ENCODE measurements around the gene CEP152.

- TF ChIP-seq POLR2A (IDR thresholded peaks at IDR 0.05): no peak
- TF ChIP-seq CTCF (IDR thresholded peaks at IDR 0.05): no peak
These were observed 12.8 kb upstream of the CEP152 start for GRCh38 chr15:48823706-48824105.
